Fibroblast of skin of abdomen (primary cell): Measurements from ENCODE around the gene EFCAB8.
A peak's percentile ranks its signal among the peaks of the same experiment; 100 is the strongest.
"Not testable (repeated sequence)": the region's sequence is repeated elsewhere in the genome, so short reads cannot be mapped to it uniquely, and the experiment has no call there.

ENCODE experiments used
- DNase-seq: peaks from one replicate; pipeline ENCODE4 v3.0.0-alpha.2; 2013

EFCAB8 gene

DNA sequence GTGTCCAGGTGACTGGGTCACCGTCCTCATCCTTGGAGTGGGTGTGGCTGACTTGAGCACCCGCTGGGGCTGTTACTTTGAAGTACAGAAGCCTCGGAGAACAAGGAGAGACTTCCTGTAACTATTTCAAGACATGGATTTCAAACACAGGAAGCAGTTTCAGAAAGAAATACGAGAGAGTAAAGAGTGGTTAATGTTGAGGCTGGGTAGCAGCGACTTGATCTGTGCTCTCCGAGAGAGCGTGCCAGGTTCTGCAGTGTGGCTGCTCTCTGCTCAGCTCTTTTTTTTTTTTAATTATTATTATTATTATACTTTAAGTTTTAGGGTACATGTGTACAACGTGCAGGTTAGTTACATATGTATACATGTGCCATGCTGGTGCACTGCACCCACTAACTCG, 17.5 kb upstream of the EFCAB8 start:
- no peak for DNase-seq

DNA sequence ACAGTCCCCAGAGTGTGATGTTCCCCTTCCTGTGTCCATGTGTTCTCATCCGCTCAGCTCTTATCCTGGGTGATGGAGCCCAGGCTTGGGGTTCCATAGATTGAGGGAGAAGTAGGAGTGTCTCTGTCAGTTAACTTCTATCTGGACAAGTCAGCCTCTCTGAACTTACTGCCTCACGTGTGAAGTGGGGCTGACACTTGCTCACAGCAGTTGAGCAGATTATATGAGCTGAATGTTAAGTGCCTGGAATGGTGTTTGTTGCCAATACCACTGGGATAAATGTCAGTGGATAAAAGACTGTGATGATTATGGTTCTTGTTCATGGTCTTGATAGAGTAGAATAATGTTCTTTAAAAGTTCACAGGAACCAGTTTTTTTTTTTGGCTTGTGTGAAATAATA, 17.1 kb upstream of the EFCAB8 start:
- no peak for DNase-seq

DNA sequence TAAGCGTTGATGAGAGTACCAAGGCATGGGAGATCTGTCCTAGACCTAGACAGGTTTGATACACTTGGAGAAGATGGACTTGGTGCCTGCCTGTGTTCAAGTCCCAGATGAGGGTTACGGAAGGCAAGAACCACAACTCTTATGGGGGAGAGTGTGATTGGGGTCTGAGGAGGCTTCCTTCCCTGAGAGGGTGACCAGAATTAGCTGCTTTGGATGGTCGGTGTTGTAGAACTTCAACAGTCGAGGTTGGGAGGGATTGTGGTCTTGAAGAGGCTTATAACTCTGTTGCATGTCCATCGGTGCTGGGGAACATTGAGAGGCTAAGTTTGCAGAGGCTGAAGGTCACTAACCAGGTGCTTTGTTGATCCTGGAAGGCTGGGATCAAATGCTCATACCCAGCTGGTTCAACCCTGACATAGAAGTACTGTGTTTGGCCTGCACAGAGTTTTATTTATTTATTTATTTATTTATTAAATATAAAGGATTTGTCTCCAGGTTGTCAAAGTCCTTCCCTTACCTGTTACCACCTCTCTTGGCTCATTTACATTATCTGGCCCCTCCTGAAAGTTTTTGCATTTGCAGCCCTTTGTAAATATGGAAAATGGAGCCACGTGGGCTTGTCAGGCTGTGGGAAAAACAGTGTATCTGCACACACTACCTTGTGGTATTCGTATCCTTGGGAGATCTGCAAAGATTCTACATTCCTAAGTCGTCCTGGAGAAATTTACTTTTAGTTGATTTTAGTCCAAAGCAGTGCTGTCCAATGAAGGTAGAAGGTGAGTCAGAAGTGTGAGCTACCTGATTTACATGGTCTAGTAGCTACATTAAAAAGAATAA, 15.8 kb upstream of the EFCAB8 start:
- DNase-seq: no peak

DNA sequence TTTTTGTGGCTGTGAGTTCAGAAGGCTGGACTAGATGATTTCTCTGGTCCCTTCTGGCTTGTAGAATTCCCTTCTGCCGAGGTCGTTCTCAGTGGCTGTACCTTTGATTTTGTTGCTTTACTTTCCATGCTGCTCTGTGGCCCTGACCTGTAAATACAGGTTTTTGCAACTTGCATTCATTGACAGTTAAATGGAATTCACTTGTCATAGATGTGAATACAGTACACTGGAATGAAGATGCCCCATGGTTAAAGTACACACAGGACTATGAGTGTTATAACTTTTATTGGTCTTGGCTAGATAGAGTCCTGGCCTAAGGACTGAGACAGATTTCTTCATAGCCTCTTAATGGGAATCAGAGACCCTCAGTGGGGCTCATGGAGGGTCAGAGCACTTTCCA, 12.9 kb upstream of the EFCAB8 start:
- DNase-seq: no peak

DNA sequence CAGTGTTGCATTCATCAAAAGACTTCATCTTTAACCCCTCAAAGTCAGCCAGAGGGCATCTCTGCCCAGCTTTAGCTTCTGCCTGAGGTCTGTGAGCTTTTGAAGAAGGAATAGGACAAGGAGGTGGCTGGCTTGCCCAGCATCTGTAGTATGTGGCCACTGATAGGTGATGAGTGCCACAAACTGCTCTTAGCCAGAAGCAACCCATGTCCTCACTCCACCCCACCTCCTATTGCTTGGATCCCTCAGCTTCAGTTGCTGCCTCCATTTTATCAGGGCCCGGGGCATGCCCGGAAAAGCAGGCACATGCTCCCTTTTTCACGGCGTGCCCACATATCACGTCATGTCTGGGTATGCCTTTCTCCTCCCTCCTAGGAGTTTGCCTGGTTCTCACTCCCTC, 11.9 kb upstream of the EFCAB8 start:
- DNase-seq: no peak

DNA sequence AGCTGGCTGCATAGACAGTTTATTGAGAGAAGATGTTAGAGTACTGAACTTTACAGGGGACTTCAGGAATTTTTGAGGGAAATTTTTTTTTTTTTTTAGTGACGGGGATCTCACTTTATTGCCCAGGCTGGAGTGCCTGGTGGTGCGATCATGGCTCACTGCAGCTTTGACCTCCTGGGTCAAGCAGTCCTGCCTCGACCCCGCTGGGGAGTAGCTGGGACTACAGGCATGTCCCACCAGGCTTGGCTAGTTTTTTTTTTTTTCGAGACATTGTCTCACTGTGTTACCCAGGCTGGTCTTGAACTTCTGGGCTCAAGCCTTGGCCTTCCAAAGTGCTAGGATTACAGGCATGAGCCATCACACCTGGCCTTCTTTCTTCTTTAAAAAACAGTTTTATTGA, 10.8 kb upstream of the EFCAB8 start:
- no peak for DNase-seq

DNA sequence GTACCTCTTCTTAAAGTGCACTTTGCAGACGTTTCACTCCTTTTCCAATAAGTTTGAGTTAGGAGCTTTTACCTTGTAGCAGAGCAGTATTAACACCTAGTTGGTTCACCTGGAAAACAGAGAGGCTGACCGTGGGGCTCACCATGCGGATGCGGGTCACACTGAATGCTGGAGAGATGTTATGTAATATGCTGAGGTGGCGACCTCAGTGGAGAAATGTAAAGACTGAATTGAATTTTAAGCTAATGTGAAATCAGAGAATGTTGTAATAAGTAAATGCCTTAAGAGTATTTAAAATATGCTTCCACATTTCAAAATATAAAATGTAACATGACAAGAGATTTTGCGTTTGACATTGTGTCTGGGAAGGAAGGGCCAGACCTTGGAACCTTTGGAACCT, 9.9 kb upstream of the EFCAB8 start:
- no peak for DNase-seq

DNA sequence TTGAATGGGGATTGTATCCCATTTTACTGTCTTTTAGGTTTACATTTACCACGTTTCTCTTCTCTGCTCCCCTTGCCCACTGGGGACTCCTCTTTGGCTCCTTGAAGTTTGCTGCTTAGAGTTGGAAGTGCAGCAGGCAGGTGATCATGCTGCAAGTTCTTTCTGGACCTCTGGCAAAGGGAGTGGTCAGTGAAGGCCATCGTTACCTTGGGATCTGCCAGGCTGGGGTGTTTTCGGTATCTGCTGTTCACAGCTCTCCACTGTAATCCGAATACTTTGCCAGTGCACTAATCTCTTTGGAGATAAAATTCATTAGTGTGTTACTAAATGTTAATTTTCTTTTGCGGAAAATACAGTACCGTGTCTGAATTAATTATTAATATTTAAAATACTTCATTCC, 9.1 kb upstream of the EFCAB8 start:
- no peak for DNase-seq

DNA sequence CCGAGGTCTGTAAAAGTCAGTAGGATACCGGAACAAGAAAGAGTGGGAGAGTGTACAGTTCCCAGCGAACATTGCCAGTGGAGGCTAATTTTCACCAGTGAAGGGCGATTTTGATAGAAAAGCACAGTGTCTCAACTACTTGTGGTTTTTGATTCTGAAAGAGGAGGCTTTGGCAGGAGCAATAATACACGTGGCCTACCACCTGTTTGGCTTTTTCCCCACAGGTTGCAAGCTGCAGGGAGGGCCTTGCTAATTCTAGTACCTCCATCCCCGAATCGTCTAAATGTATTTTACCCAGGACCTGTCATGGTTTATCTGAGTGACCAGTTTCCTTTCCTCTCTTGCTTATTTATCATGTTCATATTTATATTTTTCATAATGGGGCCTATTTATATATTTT, 3.3 kb upstream of the EFCAB8 start:
- DNase-seq: no peak

DNA sequence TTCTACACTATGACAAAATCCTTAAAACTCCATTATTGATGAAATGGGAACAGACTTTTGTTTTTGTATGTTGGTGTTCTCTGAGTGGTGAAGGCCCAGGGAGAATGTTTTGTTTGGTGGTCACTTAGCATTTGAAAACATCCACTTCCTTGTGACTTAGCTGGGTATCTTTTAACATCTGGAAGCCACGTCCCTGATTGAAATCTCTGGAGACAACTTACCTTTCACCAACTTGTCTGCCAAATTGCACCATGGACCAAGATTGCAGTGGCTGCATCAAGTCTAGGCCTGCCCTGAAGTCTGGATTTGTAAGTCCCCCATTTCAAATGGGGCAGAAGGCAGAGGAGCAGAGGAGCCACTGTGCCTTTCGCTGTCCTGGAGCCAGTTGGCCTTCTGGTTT, 534 bp upstream of the EFCAB8 start:
- no peak for DNase-seq

DNA sequence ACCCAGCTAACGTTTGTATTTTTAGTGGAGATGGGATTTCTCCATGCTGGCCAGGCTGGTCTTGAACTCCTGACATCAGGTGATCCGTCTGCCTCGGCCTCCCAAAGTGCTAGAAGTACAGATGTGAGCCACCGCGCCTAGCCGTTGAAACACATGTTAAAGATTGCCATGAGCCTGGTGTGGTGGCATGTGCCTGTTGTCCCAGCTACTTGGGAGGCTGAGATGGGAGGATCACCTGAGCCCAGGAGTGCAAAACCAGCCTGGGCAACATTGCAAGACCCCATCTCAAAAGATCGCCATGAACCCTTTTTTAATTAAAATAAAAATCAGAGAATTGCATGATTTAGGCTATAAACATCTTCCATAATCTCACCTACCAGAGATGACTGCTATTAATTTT, 2.7 kb downstream of the EFCAB8 start:
- no peak for DNase-seq

DNA sequence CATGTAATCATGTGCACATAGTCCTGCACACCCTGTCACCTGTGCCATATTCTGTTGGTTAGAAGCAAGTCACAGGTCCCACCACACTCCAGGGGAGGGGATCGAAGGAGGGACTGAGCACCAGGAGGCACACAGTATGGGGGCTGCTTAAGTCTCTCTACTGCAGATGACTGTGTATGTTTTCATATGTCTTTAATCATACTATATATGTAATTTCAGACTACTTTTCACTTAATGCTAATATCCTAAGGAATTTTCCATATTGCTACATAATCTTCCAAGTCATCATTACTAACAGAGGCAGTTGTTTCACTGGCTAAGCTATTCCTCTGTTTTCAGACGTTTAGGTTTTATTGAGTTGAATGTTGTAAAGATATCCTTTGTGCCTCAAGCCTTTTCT, 10.8 kb downstream of the EFCAB8 start:
- no peak for DNase-seq

DNA sequence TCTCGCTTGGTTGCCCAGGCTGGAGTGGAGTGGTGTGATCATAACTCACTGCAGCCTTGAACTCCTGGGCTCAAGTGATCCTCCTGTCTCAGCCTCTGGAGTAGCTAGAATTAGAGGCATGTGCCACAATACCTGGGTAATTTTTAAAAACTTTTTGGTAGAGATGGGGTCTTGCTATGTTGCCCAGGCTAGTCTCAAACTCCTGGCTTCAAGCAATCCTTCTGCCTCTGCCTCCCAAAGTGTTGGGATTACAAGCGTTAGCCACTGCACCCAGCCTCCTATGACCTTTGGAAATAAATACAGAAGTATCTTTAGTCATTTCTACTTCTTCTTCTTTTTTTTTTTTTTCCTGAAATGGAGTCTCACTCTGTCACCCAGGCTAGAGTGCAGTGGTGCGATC, 11.8 kb downstream of the EFCAB8 start:
- DNase-seq: not testable (repeated sequence)

DNA sequence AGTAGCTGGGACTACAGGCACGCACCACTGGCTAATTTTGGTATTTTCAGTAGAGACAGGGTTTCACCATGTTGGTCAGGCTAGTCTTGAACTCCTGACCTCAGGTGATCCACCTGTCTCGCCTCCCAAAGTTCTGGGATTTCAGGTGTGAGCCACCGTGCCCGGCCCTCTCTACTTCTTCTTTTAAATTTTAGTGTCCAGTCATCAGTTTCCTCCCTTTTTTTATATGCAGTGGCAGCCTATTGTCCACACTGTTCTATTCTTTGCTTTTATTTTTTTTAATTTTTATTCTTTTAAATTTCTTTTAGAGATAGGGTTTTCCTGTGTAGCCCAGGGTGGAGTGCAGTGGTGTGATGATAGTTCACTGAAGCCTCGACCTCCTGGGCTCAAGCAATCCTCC, 12.3 kb downstream of the EFCAB8 start:
- no peak for DNase-seq

DNA sequence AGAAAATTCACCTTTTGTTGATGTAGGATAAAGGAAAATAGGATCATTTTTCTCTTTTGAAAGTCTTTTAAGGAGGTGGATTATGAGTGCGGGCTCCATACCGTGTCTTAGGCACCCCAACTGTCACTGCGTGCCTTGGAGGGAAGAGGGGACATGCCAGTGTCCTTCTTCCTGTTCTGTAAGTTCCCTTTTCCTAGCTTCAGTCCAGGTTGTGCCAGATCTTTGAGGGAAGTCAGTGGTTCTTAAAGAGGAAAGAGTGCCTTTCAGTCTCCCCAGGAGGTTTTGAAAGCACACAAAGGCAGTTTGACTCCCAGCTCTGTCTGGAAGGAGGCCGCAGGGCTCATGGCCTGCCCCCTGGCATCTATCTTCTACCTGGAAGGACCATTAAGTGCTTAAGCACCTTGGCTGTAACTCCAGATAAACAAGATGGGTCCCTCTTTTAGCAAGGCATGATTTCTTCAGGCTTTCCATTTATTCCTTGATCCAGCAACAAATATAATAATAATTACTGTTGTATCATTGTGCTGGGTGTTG, 13.0 kb downstream of the EFCAB8 start:
- no peak for DNase-seq

DNA sequence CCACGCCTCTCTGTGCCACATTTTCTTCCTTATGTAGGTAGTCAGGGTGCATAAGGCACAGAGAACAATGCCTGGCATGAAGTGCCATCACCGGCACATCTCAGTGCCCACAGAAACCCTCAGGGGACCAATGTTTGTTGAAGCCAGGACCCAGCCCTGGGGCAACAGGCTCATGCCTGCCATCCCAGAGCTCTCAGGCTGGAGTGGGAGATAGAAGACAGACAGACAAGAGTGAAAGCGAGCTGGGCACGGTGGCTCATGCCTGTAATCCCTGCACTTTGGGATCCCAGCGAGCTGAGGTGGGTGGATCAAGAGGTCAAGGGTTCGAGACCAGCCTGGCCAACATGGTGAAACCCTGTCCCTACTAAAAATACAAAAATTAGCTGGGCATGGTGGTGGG, 13.5 kb downstream of the EFCAB8 start:
- DNase-seq: no peak

DNA sequence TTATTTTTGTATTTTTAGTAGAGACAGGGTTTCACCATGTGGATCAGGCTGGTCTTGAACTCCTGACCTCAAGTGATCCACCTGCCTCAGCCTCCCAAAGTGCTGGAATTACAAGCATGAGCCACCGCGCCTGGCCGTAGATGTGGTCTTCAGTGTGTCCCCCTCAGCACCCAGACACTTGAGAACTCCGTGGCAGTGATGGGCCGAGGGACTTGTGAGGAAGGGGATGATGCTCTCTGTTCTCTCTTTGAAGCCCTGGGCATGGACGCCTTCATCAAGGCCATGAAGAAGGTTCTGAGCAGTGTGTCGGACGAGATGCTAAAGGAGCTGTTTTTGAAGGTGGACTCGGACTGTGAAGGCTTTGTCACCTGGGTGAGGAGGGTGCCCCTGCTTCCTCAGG, 16.9 kb downstream of the EFCAB8 start:
- no peak for DNase-seq

DNA sequence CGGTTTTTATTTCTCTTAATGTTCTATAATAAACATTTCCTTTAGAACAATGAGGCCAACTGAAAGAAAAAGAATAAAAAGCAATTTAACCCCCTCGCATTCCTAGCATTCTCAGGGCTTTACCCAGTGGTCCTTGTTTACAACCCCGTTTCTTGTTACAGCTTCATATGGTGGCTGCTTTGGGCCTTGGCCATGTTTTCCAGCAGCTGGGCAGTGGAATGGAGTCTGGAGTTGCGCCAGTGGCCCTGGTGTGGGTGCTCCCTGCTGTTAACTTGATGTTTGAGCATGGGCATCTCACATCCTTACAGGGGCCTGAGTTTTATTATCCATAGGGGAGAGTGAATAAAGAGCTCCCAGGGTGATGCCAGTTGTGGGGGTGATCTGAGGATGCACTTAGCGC, 18.8 kb downstream of the EFCAB8 start:
- DNase-seq: peak; percentile 55

DNA sequence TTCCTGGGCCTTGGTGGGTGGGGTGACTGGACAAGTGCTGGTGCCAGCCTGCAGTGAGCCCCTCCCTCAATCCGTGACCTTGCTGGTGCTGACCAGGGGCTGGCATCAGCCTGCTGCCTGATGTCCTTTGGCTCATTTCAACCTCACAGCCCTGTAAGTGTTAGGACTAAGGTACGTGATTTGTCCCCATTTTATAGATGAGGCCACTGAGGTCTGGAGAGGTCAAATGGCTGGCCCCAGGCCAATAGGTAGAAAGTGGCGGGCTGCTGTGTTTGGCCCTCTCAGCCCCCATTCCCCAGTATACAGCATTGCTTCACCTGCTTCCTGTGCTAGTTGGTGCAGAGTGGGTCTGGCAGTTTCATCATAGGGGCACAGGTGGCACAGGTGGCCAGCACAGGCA, 20.1 kb downstream of the EFCAB8 start:
- no peak for DNase-seq

DNA sequence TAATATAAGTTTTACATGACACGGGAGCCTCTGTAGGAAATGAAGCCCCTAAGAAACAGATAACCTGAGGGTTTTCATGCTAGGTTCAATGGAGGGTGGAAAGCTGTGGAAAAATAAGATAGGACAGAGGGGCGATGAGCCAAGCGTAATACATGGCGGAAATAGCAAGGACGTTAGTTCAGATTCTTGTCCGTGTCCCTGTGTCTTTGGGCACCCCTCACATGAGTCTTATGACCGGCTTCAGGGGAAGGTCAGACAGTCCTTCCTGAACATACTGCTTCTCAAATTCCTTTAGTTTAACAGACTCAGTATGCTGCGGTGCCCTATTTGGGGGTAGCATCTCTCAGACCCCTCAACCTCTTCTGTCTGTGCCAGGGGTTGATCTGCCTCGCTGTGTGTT, 20.8 kb downstream of the EFCAB8 start:
- DNase-seq: no peak

DNA sequence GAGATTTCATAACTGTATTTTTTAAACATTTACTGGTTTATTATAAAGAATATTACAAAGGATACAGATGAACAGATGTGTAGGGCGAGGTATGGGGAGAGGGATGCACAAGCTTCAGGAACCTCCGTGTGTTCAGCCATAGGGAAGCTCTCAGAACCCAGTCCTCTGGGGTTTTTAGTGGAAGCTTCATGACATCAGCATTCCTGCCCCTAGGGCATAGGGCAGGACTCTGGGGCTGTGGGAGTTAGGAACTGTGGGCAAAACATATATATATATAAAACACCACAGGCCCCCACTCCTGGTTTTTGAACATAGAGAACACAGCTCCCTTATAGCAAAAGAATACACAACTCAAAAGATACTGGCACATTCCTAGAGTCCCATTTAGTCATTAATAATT, 21.9 kb downstream of the EFCAB8 start:
- no peak for DNase-seq

DNA sequence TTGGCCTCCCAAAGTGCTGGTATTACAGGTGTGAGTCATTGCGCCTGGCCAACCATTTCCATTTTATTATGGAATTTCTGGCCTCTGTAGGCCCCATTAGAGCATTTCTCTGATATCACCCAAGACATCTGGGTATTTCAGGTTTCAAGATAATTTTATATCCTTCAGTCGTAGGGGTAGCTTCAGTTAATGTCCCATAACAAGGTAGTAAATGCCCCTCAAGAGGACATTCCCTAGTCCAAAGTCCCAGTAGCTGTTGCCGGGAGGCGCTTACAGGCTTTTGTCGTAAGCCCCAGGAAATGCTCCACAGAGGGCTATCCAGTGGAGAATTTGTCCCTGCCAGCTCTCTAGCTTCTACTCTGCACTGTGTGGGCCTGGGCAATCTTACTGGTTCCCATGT, 24.4 kb downstream of the EFCAB8 start:
- no peak for DNase-seq

DNA sequence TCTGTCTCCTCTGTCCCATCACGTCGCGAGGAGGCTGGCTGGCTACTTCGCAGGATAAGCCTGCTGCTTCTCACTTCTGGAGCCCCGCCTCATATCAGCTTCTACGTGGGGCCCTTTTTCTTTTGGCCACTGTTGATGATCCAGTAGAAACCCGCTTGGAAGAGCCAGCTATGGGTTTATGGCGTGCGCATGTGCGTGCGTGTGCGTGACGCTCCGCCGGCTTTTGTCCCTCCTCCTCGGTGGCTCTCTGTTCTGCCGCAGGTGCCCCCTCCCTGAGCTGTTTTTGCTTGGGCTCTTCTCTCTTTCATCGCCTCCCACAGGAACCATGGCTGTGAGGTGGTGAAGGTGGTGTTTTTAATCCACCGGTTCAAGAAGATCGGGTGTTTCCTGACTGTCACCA, 26.5 kb downstream of the EFCAB8 start:
- DNase-seq: no peak

DNA sequence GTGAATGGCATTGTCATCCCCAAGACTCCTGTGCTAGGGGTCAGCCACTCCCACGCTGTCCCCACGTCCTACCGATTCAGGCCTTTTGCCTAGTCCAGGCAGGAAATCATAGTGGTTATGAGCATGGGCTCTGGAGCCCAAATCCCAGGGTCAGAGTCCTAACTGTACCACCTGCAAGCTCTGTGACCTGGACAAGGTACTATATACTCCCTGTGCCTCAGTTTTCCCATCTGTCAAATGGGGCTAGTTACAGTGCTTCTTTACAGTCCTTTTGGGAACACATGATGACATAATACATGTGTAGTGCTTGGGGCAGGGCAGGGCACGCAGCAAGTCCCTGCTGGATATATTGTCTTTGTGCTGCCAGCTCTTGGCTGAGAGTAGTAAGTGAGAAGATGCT, 27.2 kb downstream of the EFCAB8 start:
- no peak for DNase-seq

DNA sequence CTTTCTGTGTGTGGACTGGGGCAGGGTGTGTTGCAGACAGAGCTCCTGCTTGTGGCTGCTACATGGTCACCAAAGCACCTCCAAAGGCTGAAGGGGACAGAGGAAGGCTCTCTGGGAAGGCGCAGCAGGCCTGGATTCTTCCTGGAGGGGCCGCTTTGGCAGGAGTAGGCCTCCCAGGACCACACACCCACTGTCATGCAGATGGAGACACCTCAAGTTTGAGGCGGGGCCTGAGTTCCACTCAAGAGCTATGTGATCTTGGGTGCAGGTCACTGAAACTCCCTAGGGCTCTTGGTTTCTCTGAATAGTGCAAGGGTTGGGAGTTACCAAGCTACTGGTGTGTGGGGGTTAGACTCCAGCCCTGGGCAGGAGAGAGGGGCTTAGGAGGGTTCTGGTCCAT, 27.9 kb downstream of the EFCAB8 start:
- no peak for DNase-seq
